Memory B cell (primary cell): ENCODE measurements around the gene MGAT5.
A peak's percentile ranks its signal among the peaks of the same experiment; 100 is the strongest.

Experiments
- ATAC-seq: fragments of 150-1000 bp; cut with Tn5 transposase; 2 replicates; pipeline ENCODE4 v1.10.0; 2021; ENCODE audit warnings: low read depth, mild to moderate bottlenecking, moderate library complexity
- DNase-seq, 2 donors: peaks; one replicate each; pipeline ENCODE4 v3.0.0; 2022; ENCODE audit warnings: low spot score in 2 of 2
- H3K27ac Mint-ChIP-seq: one replicate; pipeline ENCODE4 v1.8.0; 2022; ENCODE audit warnings: mild to moderate bottlenecking, moderate library complexity, mixed read lengths
- H3K27me3 Mint-ChIP-seq: one replicate; pipeline ENCODE4 v1.8.0; 2022; ENCODE audit warnings: mixed read lengths
- H3K36me3 Mint-ChIP-seq: one replicate; pipeline ENCODE4 v1.8.0; 2022; ENCODE audit warnings: mild to moderate bottlenecking, mixed read lengths
- H3K4me1 Mint-ChIP-seq: one replicate; pipeline ENCODE4 v1.8.0; 2022; ENCODE audit warnings: mixed read lengths
- H3K4me3 Mint-ChIP-seq: one replicate; pipeline ENCODE4 v1.8.0; 2022; ENCODE audit warnings: mild to moderate bottlenecking, moderate library complexity, mixed read lengths
- H3K9me3 Mint-ChIP-seq: one replicate; pipeline ENCODE4 v1.8.0; 2022; ENCODE audit warnings: mixed read lengths

MGAT5 gene

DNA sequence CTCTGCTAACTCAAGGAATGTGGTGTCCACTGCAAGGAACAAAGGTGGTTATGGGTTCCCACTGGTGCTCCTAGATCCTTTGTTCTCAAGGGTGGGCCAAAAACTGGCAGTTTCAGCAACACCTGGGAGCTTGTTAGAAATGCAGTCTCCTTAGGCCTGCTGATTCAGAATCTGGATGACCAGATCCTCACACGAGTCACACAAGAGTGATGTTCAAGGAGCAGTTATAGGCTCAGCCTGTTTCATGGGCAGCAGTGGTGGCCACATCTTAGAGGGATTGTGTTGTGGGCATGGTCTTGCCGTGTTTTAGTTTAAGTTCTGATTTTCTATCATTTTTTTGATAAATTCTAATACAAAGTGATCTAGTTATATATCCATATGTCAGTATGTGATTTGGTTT lies 28.7 kb upstream of the MGAT5 start:
- H3K36me3 Mint-ChIP-seq, result peaks cover 11% of the 10 kb centered on the region
- H3K9me3 Mint-ChIP-seq, result peaks cover 3% of the 10 kb centered on the region
- H3K4me3 Mint-ChIP-seq, result no peak overlapping the region
- H3K27ac Mint-ChIP-seq, result peak overlapping the region; percentile 50
- H3K27me3 Mint-ChIP-seq, result no peaks in the 10 kb centered on the region
- ATAC-seq (no peak), DNase-seq (no peak)
- H3K4me1 Mint-ChIP-seq, result peaks cover 46% of the 10 kb centered on the region

DNA sequence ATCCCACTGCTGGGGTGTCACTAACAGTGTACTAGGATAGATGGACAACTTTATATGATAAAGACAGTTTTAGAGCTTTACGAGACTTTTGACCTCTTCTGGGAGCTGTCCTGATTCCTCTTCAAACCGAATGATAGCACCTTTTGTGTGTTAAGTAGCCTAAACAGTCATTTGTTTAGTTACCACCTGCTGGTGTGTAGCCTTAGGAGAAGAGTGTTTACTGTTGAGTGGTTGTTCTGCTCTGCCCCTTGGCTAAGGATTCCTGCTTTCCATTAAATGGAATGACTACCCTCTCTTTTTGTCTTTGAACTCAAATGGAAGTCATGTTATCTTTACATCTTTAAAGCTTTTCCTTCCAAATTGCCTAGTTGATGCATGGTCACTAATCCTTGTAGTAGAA lies 28.0 kb upstream of the MGAT5 start:
- Mint-ChIP-seq H3K9me3 (peaks cover 3% of the 10 kb centered on the region), H3K36me3 (peaks cover 11% of the 10 kb centered on the region), H3K4me3 (no peak overlapping the region), H3K27ac (peak overlapping the region; percentile 50), H3K27me3 (no peaks in the 10 kb centered on the region), H3K4me1 (peaks cover 43% of the 10 kb centered on the region)
- no peak for ATAC-seq
- DNase-seq, result no peak

DNA sequence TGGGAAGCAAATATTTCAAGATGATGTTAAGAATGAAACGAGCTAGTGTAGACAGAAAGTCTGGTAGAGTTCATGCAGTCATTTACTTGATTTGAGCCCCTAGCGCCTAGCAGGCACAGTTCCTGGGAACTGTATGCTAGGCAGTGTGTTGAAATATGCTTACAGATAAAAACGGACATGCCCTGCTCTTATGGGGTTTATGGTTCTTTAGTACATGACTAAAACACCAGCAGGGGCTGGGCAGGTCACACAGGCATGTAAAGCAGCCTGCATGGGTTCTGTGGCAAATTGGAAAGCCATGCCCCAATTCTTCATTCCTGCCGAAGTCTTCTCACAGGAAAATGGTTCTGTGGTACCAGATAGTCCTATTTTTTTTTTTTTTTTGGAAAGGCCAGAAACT lies 27.3 kb upstream of the MGAT5 start:
- Mint-ChIP-seq H3K4me3 (no peak overlapping the region), H3K36me3 (peaks cover 11% of the 10 kb centered on the region), H3K4me1 (peaks cover 39% of the 10 kb centered on the region), H3K27ac (no peak overlapping the region), H3K9me3 (peaks cover 3% of the 10 kb centered on the region), H3K27me3 (no peaks in the 10 kb centered on the region)
- DNase-seq, result no peak
- ATAC-seq, result no peak

DNA sequence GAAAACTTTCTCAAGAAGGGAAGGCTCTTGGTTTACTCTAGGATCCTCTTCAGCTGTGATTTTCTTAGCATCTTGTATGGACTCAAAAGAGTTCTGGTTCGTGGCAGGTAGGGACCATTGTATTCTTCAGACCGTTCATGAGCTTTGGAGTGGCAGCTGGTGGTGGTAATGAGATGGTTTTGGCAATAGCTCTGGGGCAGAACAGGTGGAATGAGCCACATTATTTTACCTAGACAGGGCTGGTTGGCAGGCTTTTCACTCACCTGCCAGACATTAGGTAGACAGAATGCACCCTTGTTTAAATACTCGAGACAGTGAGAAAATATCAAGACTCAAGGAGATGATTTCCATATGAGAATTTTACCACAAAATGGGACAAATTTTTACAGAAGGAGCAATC lies 26.2 kb upstream of the MGAT5 start:
- Mint-ChIP-seq H3K36me3 (peaks cover 11% of the 10 kb centered on the region), H3K4me3 (no peak overlapping the region), H3K4me1 (peaks cover 46% of the 10 kb centered on the region), H3K9me3 (peaks cover 3% of the 10 kb centered on the region), H3K27me3 (no peaks in the 10 kb centered on the region), H3K27ac (peak overlapping the region; percentile 64)
- ATAC-seq, result no peak
- DNase-seq, result no peak

DNA sequence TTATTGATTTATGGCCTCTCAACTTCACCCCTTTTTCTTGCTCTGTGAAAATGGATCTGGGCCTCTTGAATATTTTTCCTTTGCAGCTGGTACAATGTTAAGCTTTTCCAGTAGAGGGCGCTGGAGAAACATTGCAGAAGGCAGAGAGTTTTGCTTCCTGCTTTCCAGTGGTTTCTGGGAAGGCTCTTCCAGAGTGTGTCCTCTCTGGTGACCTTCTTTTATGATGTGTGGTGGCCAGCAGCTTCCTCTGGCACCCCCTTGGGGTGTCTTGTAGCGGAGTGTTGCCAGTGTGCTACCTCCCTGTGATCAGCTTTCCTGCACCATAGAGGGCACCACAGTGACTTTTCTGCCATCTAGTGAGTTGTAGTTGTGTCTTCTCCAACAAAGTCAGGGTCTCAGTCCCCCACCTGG lies 25.4 kb upstream of the MGAT5 start:
- Mint-ChIP-seq H3K4me3 (no peak overlapping the region), H3K4me1 (peaks cover 54% of the 10 kb centered on the region), H3K9me3 (peaks cover 3% of the 10 kb centered on the region), H3K27ac (no peak overlapping the region), H3K27me3 (no peaks in the 10 kb centered on the region), H3K36me3 (peaks cover 11% of the 10 kb centered on the region)
- ATAC-seq (no peak), DNase-seq (no peak)

DNA sequence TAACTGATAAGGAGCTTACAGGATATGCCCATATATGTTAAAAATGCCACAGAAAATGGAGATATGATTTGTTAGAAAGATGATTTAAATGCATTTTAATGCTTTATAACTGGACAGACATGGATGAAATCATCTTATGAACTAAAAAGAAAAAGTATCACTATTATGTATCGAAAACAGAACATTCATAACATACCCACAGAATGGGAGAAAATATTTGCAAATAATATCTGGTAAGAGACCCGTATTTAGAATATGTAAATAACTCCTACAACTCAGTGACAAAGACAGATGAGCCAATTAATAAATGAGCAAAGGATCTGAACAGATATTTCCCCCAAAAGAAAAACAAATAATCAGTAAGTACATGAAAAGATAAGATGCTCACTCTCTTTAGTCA lies 24.3 kb upstream of the MGAT5 start:
- H3K4me3 Mint-ChIP-seq, result no peak overlapping the region
- DNase-seq, result no peak
- H3K27ac Mint-ChIP-seq, result peak overlapping the region; percentile 6
- H3K4me1 Mint-ChIP-seq, result peaks cover 60% of the 10 kb centered on the region
- peaks cover 11% of the 10 kb centered on the region for H3K36me3 Mint-ChIP-seq
- no peaks in the 10 kb centered on the region for H3K27me3 Mint-ChIP-seq
- ATAC-seq, result no peak
- H3K9me3 Mint-ChIP-seq, result peaks cover 3% of the 10 kb centered on the region

DNA sequence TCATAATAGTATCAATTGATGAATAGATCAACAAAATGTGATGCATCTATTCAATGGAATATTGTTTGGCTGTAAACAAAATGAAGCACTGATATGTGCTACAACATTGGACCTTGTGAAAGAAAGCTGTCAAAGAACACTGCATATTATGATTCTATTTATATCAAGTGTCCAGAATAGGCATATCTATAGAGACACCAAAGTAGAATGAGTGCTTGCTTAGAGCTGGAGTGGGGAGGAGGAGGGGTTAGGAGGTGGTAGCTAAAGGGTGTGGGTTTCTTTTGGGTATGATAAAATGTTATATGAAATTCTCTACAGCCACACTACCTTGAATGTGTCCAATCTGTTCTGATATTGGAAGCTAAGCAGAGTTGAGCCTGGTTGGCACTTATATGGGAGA lies 23.0 kb upstream of the MGAT5 start:
- Mint-ChIP-seq H3K9me3 (peaks cover 3% of the 10 kb centered on the region), H3K4me1 (peaks cover 67% of the 10 kb centered on the region), H3K36me3 (peaks cover 11% of the 10 kb centered on the region), H3K27ac (peak overlapping the region; percentile 85), H3K27me3 (no peaks in the 10 kb centered on the region), H3K4me3 (no peak overlapping the region)
- ATAC-seq, result no peak
- DNase-seq, result no peak

DNA sequence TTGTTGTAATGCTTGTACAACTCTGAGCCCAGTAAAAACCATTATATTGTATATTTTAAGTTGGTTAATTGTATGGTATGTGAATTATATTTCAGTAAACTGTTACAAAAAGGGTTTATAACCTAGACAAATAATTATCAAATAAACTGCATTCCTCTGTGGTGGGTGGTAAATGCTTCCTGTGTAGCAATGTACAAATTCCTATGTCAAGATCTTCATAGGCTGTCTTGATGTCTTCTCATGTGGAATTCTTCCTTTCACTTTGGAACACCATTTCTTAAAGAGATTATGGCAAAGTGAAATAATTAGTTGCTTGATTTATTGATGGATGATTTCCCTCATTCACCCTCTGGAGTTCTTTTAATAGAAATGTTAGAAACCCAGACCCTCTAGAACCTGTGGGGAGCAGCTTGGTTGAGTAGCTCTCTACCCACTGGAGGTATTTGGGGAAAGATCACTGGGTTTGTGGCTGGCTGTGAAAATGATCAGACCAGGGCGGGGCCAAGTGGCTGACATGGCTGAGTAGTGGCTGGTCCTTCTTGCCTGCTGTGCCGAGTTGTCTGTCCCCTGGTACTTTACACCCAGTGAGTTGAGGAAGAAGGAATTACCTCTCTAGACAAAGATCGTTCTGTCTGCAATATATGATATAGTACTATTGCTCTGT lies 22.4 kb upstream of the MGAT5 start:
- no peak for ATAC-seq
- peak overlapping the region; percentile 45 for H3K4me3 Mint-ChIP-seq
- no peaks in the 10 kb centered on the region for H3K27me3 Mint-ChIP-seq
- H3K27ac Mint-ChIP-seq, result peak overlapping the region; percentile 85
- H3K36me3 Mint-ChIP-seq, result peaks cover 11% of the 10 kb centered on the region
- no peak for DNase-seq
- H3K9me3 Mint-ChIP-seq, result peaks cover 3% of the 10 kb centered on the region
- H3K4me1 Mint-ChIP-seq, result peaks cover 63% of the 10 kb centered on the region

DNA sequence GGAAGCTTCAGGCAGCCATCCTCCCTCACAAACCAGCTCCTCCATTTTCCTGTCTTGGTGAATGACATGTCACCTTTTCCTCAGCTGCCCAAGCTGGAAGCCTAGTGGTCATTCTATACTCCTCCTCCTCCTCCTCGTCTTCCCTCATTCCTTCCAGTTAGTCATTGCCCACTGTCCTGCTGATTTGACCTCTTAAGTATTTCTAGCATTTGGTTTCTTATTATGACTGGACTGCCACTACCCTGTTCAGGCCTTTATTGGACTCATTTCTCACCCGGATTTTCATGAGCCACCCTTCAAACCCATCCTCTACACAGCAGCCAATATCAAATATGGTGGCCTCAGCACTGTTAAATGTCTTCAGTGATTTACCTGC lies 21.9 kb upstream of the MGAT5 start:
- H3K4me3 Mint-ChIP-seq, result peak overlapping the region; percentile 45
- no peak for ATAC-seq
- H3K27me3 Mint-ChIP-seq, result no peaks in the 10 kb centered on the region
- H3K27ac Mint-ChIP-seq, result peak overlapping the region; percentile 85
- H3K36me3 Mint-ChIP-seq, result peaks cover 11% of the 10 kb centered on the region
- H3K4me1 Mint-ChIP-seq, result peaks cover 67% of the 10 kb centered on the region
- H3K9me3 Mint-ChIP-seq, result peaks cover 3% of the 10 kb centered on the region
- no peak for DNase-seq

DNA sequence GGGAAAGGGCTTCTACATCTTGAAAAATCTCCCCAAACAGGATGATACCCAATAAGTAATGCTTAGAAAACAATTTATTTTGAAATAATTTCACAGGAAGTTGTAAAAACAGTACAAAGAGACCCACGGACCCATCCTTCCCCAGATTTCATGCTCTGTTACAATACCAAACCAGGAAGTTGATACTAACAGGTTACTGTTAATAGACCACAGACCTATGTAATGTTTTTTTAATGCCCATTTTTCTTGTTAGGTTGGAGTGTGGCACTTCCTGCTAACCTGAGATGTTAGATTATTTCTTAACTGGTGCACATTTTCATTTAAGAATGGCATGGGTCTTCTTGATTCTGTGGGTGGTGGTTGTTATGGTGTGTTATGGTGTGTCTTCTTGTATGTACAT lies 21.4 kb upstream of the MGAT5 start:
- Mint-ChIP-seq H3K27ac (peak overlapping the region; percentile 85), H3K4me3 (peak overlapping the region; percentile 65), H3K36me3 (peaks cover 11% of the 10 kb centered on the region), H3K4me1 (peaks cover 65% of the 10 kb centered on the region), H3K9me3 (peaks cover 3% of the 10 kb centered on the region), H3K27me3 (no peaks in the 10 kb centered on the region)
- DNase-seq, result no peak
- ATAC-seq, result peak; percentile 42

DNA sequence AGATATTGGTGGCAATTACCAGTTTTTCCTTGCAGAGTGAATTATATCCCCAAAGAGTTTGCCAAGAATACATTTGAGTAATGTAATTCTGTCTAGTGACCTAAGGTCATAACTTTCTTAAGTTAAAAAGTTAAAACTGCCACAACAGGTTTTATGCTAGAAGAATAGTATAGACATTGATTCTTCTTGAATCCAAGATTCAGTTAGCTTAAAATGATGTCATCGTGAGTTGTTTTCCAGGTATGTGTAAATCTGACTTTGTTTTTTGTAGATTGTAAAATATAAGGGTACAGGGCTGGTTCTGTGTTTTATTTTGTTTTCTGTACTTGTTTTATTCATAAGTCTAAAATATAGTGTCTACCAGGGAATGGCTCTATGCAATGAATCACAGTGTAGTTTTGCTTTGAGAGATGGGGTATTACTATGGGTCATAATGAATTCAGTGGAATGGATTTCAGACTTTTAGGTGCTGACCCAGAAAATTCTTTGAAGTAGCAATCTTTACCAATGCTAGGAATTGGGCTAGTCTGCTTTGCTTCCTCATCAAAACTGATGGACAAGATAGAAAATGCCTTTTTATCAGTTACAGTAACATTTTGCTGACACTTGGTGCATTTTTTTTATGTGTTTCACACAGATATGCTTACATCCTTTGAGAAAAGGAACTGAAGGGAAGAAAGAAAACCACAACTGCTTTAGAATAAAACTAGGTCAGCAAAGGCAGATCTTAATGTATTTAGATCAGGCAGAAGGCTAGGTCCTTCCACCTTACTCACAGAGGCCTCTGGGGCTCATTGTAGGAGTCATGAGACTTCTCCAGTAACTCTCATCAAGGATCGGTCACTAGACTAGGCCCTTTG lies 20.8 kb upstream of the MGAT5 start:
- Mint-ChIP-seq H3K27me3 (no peaks in the 10 kb centered on the region), H3K4me1 (peaks cover 61% of the 10 kb centered on the region), H3K4me3 (peak overlapping the region; percentile 65), H3K9me3 (no peaks in the 10 kb centered on the region), H3K36me3 (peaks cover 5% of the 10 kb centered on the region), H3K27ac (peak overlapping the region; percentile 85)
- ATAC-seq (peak; percentile 53), DNase-seq (no peak)

DNA sequence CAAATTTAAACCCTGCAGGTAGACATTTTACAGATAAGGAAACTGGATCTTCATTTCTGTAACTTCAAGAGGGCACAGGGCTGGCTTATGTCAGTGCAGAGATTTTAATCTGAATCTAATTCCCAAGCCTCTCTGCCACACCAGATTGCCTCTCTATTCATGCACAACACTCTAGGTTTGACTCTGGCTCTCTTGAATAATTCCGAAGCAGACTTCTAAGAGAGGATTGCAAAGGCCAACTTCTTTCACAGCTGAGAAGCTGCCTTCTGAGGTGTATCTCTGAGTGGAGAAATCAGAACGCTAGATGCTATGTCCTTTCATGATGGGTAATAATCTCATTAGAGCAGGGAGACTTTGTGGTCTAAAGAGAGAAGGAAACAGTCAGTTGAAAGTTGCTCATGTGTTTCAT lies 20.1 kb upstream of the MGAT5 start:
- Mint-ChIP-seq H3K27ac (peak overlapping the region; percentile 85), H3K4me1 (peaks cover 62% of the 10 kb centered on the region), H3K36me3 (peaks cover 5% of the 10 kb centered on the region), H3K4me3 (peak overlapping the region; percentile 65), H3K9me3 (no peaks in the 10 kb centered on the region), H3K27me3 (no peaks in the 10 kb centered on the region)
- DNase-seq (no peak), ATAC-seq (peak; percentile 76)

DNA sequence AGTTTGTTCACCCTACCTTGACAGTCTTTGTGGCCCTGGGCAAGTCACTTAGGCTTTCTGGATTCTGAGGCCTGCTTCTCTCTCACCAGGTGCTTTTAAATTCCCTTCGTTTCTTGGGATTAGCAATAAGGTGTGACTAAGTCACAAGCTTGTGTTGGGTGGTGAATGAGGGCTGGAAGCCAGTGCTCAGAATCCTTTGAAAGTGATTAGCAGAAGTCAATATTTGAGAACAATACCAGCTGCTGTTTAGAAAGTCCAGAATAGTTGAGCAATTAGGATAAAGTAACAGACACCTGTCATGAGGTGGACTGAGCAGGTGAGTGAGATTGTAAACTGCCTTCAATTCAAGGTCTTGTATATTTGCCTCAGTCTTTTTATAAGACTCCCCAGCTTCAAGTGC lies 19.3 kb upstream of the MGAT5 start:
- Mint-ChIP-seq H3K27me3 (no peaks in the 10 kb centered on the region), H3K9me3 (no peaks in the 10 kb centered on the region), H3K4me3 (peak overlapping the region; percentile 14), H3K4me1 (peaks cover 65% of the 10 kb centered on the region), H3K36me3 (peaks cover 4% of the 10 kb centered on the region), H3K27ac (peak overlapping the region; percentile 85)
- no peak for ATAC-seq
- no peak for DNase-seq

DNA sequence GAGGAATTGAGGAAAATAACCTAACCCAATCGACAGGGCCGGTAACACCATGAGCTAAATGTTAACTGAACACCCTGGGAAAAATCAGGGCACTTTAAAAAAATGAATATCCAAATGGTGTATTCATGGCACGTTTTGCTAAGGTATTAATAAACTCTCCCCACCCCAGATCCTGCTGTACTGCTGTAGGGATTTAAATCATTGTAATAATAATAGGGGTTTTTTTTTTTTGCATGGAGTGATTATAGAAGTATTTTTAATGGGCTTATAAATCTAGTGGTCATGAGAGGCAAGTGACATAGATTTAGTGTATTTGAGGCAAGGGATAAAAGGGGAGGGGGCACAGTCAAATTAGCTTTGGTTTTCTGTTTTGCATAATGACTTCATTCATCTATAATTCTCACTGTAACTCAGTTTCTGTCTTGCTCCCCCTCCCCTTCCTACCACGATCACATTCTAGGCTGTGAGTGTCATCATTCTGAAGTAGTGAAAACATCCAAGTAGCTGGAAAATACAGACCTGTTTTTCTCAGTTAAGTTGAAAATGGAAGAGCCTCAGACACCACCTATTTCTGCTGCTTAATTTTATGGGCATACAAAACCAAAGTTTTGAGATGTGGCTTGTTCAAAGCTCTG lies 18.2 kb upstream of the MGAT5 start:
- no peak for ATAC-seq
- H3K9me3 Mint-ChIP-seq, result no peaks in the 10 kb centered on the region
- H3K4me1 Mint-ChIP-seq, result peaks cover 64% of the 10 kb centered on the region
- peaks cover 1% of the 10 kb centered on the region for H3K36me3 Mint-ChIP-seq
- H3K4me3 Mint-ChIP-seq, result no peak overlapping the region
- peak overlapping the region; percentile 85 for H3K27ac Mint-ChIP-seq
- no peaks in the 10 kb centered on the region for H3K27me3 Mint-ChIP-seq
- no peak for DNase-seq
